Skin of body (tissue), 2 donors: ENCODE data around the gene CDH18. TPM values are rescaled to one million over a fixed set of nuclear protein-coding genes. Genes with fewer than 3 reads are reported as not detected.

Experiments
- DNase-seq: peaks from one replicate; lab custom pipeline; 2025; lab: John Stamatoyannopoulos, UW
- total RNA-seq: library from RNA; depleted of rRNA; stranded (reverse); fragments of >200 nt; gene quantifications from one replicate; pipeline ENCODE4 v1.2.3, GENCODE V29; 2014

The CDH18 gene, protein sequence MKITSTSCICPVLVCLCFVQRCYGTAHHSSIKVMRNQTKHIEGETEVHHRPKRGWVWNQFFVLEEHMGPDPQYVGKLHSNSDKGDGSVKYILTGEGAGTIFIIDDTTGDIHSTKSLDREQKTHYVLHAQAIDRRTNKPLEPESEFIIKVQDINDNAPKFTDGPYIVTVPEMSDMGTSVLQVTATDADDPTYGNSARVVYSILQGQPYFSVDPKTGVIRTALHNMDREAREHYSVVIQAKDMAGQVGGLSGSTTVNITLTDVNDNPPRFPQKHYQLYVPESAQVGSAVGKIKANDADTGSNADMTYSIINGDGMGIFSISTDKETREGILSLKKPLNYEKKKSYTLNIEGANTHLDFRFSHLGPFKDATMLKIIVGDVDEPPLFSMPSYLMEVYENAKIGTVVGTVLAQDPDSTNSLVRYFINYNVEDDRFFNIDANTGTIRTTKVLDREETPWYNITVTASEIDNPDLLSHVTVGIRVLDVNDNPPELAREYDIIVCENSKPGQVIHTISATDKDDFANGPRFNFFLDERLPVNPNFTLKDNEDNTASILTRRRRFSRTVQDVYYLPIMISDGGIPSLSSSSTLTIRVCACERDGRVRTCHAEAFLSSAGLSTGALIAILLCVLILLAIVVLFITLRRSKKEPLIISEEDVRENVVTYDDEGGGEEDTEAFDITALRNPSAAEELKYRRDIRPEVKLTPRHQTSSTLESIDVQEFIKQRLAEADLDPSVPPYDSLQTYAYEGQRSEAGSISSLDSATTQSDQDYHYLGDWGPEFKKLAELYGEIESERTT
- total RNA-seq, result 16.5 TPM

DNA sequence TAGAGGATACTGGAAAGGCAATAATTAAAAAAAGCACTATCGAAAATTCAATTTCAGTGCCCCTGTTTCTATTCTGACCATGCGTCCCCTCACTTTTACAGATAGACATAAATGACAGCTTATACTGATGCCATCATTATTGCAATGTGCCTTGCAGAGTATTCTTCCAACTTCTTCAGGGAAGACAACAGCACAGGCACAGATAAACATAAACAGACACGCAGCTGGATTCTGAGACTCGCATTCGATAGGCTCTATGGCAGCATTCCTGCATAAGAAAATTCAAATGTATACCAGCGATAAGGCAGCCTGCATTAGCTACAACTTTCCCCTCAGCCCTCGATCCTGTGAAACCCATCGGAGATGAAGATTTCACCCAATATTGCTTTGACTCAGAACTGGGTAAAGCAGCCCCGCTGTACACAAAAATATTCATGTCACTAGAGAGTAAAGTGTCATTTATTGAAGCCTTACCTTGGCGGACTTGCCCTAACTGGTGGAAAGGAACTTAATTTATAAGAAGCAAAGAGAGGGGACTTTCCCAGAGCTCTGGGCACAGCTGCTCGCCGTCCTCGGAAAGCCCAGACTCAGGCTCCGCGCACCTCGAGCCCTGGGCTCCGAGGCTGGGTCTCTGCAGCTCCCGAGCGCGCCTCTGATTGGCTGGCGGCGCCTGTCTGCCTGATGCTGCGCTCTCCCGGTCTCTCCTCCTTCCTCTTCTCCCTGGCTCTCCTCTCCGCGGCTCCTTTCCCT is at the start of gene CDH18:
Gene CDH18 (minus strand): TSS at position 589 of the 750 bp plus-strand sequence. CDS start 149,214 bp downstream, outside the sequence.
- peak; percentile 5 for DNase-seq

- no peak for DNase-seq
Observed at GRCh38 chr5:20034717-20035116, 46.7 kb upstream of the CDH18 start.

DNA sequence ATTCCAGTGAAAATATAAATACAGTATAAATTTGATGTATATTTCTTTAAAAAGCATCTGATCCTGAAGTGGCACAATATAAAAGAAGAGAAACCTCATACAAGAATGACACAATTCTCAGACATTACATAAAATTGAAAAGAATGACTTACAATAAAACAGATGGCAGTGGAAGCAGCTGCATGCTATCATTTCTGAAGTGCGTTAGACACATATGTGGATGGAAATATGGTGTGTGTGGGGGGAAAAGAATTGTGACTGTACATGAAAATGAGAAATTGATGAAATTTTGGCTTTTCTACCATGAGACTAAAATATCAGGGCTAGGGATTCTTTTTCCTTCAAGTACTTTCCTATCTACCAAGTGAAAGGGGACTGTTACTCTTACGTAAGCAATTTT is 45.9 kb upstream of the CDH18 start:
- DNase-seq, result peak; percentile 53

DNA sequence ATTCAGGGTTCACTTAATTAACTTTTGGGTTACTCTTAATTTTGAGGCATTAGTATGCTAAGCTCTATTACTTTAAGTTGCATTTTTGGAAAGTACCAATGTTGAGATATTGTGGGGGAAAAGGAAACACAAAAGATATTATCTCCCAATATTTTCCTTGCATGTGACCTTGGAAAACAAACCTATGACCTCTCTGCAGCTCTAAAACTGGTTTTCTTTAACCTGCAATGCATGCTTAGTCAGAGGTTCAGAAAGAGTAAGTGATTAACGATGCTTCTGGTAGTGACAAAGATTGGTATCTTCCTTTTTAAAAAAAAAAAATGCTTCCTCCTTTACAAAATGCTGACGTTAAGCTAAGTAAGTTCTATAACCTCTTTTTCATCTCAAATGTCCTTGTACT is 44.9 kb upstream of the CDH18 start:
- no peak for DNase-seq

- no peak for DNase-seq
Observed at GRCh38 chr5:20030125-20030524, 42.1 kb upstream of the CDH18 start.

DNA sequence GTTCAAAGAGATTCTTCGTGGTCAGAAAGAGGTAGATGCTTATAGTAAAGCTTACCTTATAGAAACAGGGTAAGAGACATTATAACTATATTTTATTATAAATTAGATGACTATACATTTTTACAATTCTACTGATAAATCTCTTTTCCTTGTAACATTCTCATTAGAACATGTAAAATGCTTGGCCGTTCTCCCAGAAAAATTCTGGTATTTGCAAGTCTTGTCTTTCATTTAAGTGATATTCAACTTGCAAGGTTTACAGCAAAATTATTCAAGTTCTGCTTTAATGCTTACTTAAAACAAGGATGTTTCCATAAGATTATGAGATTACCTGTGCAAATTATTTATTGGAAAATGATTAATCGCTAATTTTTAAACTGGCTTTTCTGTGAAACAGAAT is 41.3 kb upstream of the CDH18 start:
- DNase-seq, result no peak

DNA sequence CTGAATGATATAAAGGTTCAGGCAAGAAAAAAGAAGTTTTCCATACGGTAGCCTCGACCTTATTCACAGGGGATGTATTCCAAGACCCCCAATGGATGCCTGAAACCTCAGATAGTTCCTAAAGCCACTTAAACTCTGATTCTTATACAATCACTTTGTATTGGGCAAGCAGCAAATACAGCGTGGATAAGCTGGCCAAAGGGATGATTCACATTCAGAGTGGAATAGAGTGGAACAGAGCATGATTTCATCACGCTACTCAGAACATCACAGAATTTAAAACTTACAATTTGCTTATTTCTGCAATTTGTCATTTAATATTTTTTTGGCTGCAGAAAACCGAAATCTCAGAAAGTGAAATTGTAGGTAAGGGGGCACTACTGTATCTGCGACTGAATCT is 40.5 kb upstream of the CDH18 start:
- DNase-seq, result no peak

GRCh38 chr5:20023686-20024180 is 35.7 kb upstream of the CDH18 start:
- DNase-seq, result peak; percentile 22

- no peak for DNase-seq
Observed at GRCh38 chr5:20020247-20020646, 32.2 kb upstream of the CDH18 start.

- DNase-seq, result no peak
Observed at GRCh38 chr5:20017021-20017420, 29.0 kb upstream of the CDH18 start.

DNA sequence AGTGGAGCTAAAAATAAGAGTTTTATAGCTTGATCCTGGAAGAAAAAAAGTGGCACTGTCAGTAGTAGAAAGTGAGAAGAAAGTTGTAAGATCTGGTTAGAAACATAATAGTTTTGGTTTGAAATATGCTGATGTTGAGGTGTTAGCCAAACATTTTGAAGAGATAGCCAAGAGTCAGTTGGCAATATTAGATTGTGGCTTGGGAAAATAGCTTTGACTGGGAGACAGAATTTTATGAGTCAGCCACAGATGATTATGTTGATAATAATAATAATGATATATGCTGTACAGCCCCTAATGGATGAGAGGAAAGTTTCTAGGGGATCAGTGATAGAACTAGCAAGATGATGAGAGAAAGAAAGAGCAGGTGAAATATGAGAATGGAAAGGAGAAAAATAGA is 12.4 kb upstream of the CDH18 start:
- DNase-seq, result no peak

DNA sequence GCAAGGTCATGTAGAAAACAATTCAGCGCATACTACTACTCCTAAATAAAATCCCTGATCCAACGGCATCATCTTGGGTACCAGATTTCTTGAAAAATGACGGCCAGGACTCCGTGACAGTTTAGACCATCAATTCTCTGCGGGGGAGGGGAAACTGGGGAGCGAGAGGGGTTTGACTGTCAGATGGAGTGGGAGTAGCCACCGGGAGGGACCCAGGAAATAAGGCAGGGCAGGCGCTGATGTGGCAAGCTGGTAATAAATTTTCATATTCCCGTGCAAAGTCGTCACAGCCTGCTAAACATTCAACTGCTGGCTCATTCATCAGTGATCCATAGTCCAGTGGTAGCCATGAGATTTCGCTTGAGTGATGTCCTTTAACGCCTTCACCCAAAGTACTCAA is 457 bp upstream of the CDH18 start:
- no peak for DNase-seq

DNA sequence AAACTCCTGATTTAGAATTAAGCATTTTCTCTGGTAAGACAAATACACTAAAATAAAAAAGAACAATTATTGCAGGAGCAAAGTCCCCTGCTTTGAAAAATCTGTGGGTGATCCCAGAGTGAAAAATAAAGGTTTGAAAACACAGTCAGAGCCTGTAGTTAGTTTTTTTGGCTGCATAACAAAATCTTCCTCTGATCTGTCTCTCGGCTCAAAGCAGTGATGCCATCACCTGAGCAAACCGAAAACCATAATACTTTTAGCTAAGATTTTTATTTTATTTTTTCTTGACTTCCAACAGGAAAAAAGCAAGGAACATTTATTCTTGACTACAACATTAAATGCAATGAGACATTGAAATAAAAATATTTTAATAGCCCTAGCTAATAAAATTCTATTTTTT is 1.2 kb downstream of the CDH18 start:
- DNase-seq, result no peak

DNA sequence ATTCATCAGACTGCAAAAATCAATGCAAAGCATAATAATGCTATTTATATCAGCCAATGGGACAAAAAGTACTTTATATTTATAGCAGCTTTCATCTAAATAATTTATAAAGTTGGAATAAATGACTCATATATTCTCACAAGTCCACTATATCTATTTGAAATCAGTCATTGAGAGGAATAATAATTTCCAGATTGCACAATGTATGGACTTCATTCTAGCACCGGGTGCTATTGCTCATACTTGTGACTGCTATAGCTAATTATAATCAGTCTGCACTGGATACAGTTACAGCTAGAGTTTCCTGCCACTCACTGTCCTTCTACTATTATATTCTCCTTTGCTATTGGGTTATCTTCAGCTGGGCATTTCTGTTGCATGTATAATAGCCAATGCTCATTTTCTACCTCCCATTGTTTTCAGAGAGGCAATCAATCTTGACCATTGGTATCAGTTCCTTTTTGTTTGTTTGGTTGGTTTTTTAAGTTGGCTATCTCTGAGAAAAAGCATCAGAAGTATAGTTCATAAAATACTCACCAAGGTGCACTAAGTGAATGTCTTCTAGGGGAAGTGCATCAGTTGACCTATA is 1.9 kb downstream of the CDH18 start:
- peak; percentile 19 for DNase-seq

- DNase-seq, result no peak
Observed at GRCh38 chr5:19978476-19978875, 9.5 kb downstream of the CDH18 start.

DNA sequence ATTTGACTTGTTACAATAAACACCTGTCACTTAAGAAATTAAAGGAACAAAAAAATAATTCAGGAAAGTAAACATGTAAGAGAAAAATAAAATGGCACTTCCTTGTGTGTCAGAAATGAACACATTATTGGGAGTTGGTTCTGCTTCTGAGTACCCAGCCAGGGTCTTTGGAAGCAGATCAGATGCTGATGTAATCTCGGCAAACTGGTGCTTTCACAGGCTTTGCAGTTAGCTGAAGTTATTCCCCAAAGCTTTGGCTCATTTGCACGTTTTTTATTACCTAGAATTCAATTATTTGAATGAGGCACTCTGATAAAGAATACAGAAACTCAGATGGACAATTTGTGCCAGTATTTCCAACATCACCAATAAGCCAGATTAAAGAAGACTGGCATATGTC is 10.9 kb downstream of the CDH18 start:
- no peak for DNase-seq

- no peak for DNase-seq
Observed at GRCh38 chr5:19975795-19976194, 12.2 kb downstream of the CDH18 start.

- no peak for DNase-seq
Observed at GRCh38 chr5:19960451-19960850, 27.5 kb downstream of the CDH18 start.

DNA sequence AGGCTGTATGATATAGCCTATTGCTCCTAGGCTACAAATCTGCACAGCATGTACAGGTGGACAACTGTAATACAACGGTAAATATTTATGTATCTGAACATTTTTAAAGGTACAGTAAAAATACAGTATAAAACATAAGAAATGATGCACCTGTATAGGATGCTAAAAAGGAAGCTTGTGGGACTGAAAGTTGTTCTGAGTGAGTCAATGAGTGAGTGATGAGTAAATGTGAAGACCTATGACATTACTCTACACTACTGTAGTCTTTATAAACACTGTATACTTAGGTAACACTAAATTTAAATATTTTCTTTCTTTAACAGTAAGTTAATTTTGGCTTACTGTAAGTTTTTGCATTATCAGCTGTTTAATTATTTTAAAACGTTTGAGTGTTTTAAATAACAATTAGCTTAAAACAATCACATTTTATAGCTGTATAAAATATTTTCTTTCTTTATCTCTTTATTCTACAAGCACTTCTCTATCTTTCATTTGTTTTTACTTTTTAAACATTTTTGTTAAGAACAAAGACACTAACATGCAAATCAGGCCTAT is 28.1 kb downstream of the CDH18 start:
- DNase-seq, result no peak

- no peak for DNase-seq
Observed at GRCh38 chr5:19950897-19951296, 37.1 kb downstream of the CDH18 start.

- DNase-seq, result no peak
Observed at GRCh38 chr5:19940192-19940591, 47.8 kb downstream of the CDH18 start.
